ENCODE measurements around the gene GZF1.

Gene GZF1

DNA sequence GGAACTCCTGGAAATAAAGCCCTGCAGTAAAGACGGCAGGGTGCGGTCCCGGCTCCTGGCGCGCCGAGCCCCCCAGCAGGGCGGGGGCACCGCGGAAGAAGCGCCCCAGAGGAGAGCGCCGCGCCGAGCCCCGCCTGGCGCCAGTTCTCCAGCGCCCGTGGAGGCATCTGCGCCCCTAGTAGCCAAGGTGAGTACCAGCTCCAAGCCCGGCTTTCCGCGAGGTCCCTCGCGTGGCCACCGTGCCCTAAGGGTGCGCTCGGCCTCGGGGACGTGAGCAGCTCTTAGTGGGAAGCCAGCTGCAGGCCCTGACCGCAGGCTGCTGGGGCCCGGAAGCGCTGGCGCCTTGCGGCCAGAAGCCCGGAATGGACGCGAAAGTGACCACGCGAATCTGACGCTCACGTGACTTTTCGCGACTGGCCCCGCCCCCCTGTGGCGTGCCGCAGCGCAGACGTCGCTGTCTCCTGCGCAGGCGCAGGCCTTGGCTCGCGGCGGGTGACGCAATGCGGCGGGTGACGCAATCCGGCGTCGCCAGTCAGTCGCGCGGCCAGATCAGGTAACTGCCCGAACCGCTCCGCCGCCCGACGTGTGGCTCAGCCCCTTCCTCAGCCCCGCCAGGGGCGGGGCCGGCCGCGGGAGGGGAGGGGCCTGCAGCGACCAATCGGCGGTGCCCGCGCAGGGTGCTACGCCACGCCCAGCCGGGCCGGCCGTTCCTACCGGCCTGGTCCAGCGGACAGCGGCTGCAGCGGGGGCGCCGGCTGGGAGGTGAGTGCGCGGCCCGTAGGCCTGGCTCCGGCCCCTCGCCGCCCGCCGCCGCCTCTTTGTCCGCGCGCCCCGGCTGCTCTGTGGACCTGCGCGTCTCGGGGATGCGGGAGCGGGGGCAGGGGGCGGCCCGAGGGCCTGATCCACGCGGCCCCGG lies at the start of gene GZF1:
GZF1 (plus strand) TSS at position 707 of the 916 bp plus-strand sequence. CDS start 2,202 bp downstream, outside the sequence.
- peak; percentile 97 for DNase-seq

GRCh38 chr20:23313271-23313670 lies 48.7 kb upstream of the GZF1 start:
- no peak for DNase-seq

- no peak for DNase-seq
Measured at GRCh38 chr20:23314699-23315098, 47.3 kb upstream of the GZF1 start.

GRCh38 chr20:23315099-23315498 lies 46.9 kb upstream of the GZF1 start:
- DNase-seq, result no peak

GRCh38 chr20:23316626-23317025 lies 45.4 kb upstream of the GZF1 start:
- no peak for DNase-seq

- DNase-seq, result no peak
Measured at GRCh38 chr20:23317081-23317480, 44.9 kb upstream of the GZF1 start.

DNA sequence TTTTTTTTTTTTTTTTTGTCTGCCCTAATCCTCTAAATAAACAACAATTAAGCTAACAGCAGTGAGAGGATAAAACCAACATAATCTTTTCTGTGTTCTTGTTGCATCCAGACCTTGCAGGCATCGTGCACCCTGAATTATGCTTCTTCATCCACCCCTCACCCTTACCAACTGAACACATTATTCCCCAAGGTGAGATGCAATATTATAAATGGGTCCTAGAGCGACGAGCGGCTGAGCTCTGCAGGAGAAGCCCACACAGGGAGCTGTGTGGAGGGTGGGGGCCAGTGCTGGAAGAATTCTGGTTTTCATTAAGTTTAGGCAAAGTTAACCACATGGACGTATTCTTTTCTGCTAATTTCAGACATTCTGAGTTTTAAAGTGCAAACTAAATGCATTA lies 43.6 kb upstream of the GZF1 start:
- DNase-seq, result no peak

GRCh38 chr20:23320317-23320716 lies 41.7 kb upstream of the GZF1 start:
- no peak for DNase-seq

GRCh38 chr20:23325107-23325506 lies 36.9 kb upstream of the GZF1 start:
- no peak for DNase-seq

- DNase-seq, result no peak
Measured at GRCh38 chr20:23326774-23327173, 35.2 kb upstream of the GZF1 start.

GRCh38 chr20:23327617-23328333 lies 34.2 kb upstream of the GZF1 start:
- DNase-seq, result no peak

DNA sequence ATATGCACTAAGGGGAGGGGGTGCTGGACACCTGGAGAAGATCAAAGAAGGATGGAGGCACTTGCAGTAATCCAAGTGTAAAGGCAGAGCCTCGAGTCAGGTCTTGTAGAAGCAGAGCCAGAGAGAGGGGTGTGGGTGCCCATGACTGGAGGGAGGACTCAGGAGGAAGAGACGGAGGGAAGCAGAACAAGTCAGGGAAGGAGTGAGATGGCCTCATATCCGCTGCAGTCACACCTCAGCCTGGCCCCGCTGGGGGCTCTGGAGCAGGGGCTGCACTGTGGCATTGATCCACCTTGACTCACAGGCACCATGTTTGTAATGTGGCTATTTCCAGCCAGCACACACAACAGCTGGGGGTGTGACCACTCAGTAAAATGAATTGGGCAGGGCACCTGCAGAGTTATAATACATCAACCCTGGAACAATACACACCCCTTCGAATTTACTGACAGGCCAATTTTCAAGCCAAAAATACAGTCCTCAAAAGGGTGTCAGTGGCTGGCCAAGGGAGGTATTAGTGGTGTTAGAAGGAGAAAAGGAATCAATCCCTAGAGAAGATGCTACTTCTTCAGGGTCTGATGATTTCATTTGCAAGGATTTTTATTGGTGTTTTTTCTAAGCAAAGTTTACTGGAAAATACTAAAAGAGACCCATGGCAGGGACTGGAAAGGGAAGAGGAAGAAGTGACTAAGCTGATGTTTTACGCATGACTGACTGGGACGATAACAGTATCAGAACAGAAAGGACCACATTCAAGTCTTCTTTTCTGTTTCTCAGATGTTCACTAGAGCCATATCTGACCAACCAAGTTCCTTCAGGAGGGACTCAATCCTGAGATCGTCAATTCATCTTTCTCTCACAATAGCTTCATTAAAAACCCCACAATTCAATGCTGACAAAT lies 30.3 kb upstream of the GZF1 start:
- no peak for DNase-seq

- DNase-seq, result no peak
Measured at GRCh38 chr20:23332467-23332866, 29.5 kb upstream of the GZF1 start.

DNA sequence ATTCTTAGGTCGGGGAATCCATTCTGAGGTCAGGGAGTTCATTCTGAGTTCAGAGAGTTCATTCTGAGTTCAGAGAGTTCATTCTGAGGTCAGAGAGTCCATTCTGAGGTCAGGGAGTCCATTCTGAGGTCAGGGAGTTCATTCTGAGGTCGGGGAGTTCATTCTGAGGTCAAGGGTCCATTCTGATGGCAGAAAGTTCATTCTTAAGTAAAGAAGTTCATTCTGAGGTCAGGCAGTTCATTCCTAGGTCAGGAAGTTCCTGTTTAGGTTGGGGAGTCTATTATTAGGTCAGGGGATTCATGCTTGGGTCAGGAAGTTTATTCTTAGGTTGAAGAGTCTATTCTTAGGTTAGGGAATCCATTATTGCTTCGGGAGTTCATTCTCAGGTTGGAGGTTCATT lies 27.9 kb upstream of the GZF1 start:
- no peak for DNase-seq

DNA sequence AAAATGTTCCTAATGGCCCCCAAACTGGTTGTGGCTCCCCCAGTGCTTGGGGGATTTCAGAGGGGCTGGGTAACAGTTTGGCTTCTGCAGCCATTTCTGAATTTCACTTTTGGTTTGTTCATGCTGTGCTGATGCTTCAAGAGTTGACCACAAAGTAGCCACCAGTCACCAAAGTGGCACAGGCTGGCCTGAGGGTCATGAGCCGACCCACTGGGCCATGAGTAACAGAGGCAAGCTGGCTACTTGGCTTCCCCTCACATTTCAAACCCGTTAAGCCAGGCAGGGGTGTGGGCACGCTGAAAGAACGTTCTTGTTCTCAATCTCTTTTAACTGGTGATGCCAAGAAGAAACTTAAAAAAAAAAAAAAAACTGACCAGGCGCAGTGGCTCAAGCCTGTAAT lies 26.5 kb upstream of the GZF1 start:
- DNase-seq, result no peak

GRCh38 chr20:23336476-23336875 lies 25.5 kb upstream of the GZF1 start:
- no peak for DNase-seq

DNA sequence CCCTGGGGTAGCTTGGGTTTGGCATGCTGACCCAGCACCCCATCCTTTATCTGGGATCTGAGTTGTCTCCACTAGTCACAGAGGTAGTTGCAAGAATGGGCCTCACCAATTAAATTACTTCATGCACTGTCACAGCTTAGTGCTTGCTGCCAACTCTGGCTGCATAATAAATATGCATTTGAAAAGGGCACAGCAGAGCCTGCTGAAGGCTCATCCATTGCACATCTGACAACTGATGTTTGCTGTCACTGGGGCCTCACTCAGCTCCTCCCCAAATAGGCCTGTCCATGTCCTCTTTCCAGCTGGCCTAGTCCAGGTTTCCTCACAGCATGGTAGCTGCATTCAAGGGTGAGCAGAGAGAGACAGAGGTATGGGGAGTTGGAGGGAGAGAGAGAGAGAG lies 24.7 kb upstream of the GZF1 start:
- DNase-seq, result no peak

GRCh38 chr20:23339986-23340385 lies 22.0 kb upstream of the GZF1 start:
- DNase-seq, result no peak

DNA sequence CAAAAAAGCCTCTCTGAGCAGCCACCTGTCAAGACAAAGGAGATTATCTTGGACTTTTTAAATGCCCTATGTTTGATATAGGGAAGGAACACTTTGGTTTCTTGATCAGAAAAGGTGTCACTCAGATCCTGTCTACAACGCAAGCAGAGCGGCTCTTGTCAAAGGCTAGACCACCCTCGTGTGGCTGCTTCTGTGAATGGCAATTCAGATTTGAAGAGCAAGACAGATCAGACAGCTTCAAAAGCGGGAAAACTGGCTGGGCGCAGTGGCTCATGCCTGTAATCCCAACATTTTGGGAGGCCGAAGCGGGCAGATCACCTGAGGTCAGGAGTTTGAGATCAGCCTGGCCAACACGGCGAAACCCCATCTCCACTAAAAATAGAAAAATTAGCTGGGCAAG lies 21.5 kb upstream of the GZF1 start:
- no peak for DNase-seq

- no peak for DNase-seq
Measured at GRCh38 chr20:23341073-23341472, 20.9 kb upstream of the GZF1 start.

DNA sequence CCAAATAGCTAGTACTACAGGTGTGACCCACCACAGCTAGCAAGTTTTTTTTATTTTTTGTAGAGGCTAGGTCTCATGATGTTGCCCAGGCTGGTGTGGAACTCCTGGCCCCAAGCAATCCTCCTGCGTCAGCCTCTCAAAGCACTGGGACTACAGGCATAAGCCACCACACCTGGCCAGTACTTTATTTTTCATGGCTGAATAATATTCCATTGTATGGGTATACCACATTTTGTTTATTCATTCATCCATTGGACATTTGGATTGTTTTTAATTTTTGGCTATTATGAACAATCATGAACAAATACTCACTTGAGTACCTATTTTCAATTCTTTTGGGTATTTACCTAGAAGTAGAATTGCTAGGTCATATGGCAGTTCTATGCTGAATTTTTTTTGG lies 18.4 kb upstream of the GZF1 start:
- DNase-seq, result no peak

DNA sequence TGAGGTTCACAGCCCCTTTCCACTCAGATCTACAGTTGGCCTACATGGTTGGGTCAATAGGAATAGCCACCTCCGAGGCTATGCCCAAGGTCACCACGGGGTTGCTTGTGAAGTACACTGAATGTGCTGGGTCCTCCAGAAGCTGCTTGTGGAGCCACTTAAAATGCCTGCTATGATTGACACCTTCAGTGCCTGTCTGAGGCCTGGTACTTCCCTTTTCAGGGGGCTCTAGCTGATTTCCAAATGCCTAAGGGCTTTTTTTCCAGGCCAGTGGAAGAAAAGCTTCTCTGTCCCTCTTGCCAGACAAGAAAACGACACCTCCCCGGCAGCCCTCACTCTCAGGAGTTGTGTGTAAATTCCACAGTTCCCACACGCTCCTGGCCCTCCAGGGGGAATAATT lies 17.6 kb upstream of the GZF1 start:
- no peak for DNase-seq

DNA sequence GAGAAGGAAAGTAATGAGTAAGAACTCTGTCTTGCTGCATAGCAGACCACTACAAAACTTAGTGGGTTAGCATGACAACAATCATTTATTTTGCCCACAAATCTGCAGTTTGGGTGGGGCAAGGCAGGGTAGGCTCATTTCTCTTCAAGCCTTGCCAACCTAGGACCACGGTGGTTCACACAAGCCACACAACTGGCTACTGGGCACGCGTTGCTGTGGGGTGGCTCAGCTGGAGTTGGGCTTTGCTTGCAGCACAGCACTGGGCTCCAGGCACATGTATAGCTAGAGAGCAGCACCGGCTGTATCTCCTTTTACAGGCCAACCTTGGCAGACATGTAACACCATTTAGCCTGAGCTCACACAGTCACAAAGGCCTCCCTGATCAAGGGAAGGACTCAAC lies 16.0 kb upstream of the GZF1 start:
- DNase-seq, result no peak

All from activated T-cell treated with anti-CD3 and anti-CD28 coated beads for 4 hours (primary cell).